Stimulated activated CD4-positive, alpha-beta T cell treated with anti-CD3 and anti-CD28 coated beads, TNF-alpha, amount 100 ng/mL, for 48 hours (primary cell): Measurements from ENCODE around the gene MYL12A.
A peak's percentile ranks its signal among the peaks of the same experiment; 100 is the strongest.
"Not testable (repeated sequence)": the region's sequence is repeated elsewhere in the genome, so short reads cannot be mapped to it uniquely, and the experiment has no call there.

Source experiments
- DNase-seq, 3 donors: peaks; one replicate each; pipeline ENCODE4 v3.0.0-alpha.2; 2020; ENCODE audit warnings: low read depth in 3 of 3

Gene MYL12A

DNA sequence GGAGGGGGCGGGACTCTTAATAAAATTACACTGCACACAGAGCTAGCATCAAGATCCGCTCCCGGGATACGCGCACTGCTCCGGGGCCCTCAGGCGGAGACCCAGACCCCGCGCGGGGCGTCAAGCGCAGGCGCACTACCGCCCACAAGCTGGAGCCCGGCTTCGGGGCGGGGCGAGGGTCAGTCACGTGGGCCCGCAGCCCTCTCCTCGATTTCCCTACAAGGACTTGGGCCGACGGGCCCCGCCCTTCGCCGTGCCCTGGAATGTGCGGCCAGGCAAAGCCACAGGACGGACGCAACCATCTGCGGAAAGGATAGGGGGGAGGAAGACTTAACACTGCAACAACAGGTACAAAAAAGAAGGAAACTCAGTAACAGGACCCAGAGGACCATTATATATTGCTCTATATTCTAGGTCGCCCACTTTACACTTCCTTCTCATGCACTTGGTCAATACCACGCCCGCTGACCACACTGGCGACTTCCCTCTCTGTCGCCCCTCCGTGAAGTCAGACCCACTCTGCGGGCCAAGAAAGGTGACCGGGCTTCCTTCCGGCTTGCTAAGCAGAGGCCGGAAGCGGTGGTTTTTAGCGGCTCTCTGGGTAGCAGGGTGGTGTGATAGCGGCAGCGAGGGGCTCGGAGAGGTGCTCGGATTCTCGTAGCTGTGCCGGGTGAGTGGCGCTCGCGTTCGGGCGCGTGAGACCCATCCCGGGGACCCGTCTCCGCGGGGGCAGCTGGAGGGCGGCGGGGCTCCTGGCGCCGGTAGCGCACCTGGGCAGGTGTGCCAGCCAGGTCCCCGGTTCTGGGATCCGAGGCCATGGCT, at the start of gene MYL12A:
Gene MYL12A (plus strand): TSS at position 562 of the 822 bp plus-strand sequence. CDS start 5,447 bp downstream, outside the sequence.
- DNase-seq: peak; percentile 94 to 96 (median 96)

DNA sequence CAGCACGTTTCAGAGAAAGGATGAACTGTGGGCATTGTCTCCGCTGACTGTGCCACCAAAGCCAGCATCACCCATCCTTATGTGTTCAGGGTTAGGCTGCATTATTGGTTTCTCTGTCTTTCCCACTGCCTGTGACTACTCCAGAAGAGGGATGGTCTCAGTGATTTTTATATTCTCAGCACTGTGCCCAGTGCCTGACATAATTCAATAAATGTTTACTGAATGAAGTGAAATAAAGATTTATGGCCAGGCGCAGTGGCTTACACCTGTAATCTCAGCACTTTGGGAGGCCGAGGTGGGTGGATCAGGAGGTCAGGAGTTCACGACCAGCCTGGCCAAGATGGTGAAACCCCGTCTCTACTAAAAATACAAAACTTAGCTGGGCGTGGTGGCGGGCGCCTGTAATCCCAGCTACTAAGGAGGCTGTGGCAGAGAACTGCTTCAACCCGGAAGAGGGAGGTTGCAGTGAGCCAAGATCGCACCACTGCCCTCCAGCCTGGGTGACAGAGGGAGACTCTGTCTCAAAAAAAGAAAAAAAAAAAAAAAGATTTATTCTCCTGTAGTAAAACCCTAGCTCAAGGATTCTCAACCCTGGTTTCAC, 49.2 kb upstream of the MYL12A start:
- not testable (repeated sequence) for DNase-seq

DNA sequence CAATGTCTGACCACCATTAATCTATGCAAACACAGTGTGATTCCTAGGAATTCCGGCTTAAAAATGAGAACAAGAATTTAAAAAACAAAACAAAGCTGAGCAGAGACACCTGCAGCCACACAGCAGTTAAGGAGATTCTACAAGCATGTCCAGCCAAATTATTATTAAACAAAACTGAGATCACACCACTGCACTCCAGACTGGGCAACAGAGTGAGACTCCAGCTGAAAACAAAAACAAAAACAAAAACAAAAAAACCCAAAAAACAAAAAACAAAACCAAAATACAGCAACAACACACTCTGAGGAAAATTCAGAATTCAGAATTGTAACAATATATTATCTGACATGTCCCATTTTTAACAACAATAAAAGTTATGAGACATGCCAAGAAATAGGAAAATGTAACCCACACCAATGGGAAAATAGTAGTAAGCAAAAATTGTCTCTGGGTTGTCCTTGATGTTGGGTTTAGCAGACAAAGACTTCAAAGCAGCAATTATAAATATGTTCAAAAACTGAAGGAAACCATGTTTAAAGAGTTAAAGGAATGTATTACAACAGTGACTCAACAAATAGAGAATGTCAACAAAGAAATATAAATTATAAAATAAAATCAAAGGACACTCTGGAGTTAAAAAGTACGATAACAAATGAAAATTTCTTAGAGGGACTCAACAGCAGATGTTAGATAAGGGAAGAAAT, 47.5 kb upstream of the MYL12A start:
- no peak for DNase-seq

DNA sequence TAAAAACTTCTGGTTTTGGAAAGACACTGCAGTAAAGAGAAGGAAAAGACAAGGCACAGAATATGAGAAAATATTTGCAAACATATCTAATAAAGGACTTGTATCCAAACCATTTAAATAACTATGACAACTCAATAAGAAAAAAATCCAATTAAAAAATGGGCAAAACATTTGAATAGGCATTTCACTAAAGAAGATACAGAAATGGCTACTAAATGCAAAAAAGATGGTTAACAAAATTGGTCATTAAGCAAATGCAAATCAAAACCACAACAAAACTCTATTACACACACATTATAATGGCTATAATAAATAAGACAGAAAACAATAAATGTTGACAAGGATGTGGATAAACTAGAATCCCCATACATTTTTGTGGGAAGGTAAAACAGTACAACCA, 42.4 kb upstream of the MYL12A start:
- DNase-seq: no peak

DNA sequence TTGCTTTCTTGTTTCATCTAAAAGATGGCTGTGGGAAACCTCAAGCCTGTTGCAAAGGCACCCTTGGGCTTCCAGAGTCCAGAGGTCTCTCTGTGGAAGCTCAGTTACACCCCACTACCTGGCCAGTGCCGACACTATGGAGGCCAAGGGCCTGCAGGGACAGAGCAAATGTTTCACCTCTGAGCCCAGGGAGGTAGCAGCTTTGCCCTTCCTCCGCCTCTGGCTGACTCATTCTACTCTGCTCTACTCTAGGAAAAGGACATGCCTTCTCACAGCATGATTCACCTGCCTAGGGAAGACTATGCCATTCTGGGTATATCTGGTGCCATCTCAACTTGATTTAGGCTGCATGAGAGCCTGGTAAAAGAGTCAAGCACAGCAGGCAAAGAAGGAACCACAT, 40.0 kb upstream of the MYL12A start:
- DNase-seq: no peak

DNA sequence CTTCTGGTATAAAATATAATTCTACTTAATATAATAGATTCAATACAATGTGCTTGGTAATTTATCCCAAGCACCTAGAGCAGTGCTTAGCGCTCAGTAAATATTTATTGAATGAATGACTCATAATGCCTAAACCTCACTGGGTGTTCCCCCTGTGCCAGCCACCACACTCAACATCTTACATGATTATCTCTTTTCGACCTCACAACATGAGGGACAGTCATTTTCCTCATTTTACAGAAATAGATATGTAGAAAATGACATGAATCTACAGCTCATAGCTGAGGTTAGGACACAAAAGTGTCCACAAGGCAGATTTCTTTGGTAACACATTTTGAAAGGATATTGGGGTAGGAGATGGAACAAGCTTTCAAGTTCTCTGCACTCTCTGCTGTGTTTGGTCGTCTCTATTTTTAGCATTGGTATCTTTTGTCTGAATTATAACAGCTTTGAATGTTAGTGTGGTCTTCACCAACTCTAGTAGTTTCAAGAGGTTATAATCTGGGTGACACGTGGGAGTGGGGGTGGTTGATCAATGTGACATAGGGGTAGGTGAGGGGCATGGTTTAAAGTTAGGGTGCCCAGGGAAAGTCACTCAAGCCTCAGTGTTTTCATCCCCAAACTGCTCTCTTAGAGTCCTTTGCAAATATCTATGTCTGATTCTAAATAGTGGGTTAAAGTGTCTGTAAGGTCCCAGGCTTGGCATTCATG, 37.6 kb upstream of the MYL12A start:
- DNase-seq: no peak

DNA sequence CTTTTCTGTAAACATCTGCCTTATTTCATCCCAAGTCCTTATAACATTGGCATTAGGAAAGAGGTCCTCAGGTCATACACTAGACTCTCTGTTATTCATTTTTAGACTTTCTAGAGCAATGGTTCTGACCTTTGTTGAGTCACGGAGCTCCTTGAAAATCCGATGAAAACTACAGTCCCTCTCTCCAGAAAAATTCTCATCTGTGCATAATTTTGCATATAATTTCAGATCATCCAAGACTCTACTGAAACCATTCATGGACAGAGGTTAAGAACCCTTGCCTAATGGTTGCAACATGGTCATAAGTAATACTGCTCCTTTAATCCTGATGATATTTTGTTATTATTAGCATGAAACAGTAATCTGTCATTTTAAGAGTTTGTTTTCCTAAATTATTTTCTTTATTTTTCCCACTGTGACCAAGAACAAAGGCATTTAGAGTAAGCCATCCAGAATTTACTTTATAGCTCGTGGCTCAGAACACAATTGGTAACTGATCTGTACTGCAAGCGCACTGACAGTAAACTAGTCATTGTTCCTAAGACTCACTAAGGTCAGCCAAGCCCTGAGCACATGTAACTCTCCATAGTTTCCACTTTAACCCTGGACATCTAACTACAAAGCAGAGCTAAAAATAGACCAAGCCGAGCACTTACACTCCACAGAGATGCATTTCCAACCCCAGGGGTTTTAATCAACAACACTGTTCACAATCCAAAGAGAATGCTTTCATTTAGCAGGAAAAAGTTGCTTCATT, 36.2 kb upstream of the MYL12A start:
- DNase-seq: no peak

DNA sequence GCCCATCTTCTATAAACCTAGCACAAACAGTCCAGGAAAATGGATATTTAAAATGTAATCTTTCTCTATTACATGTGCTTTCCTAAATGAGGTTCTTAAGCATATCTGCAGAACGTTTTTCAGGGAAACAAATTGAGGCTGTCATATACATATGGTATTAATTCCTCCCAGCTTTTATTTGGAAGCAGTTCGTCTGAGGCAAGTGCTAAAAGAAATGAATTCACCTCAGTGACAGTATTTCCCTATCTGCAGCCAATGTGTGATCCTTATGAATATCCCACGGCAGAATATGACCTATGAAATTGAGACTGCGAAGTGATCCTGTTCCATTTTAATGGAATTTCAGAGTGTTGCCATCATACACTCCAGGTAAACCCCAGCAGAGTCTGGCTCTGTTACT, 34.9 kb upstream of the MYL12A start:
- no peak for DNase-seq

DNA sequence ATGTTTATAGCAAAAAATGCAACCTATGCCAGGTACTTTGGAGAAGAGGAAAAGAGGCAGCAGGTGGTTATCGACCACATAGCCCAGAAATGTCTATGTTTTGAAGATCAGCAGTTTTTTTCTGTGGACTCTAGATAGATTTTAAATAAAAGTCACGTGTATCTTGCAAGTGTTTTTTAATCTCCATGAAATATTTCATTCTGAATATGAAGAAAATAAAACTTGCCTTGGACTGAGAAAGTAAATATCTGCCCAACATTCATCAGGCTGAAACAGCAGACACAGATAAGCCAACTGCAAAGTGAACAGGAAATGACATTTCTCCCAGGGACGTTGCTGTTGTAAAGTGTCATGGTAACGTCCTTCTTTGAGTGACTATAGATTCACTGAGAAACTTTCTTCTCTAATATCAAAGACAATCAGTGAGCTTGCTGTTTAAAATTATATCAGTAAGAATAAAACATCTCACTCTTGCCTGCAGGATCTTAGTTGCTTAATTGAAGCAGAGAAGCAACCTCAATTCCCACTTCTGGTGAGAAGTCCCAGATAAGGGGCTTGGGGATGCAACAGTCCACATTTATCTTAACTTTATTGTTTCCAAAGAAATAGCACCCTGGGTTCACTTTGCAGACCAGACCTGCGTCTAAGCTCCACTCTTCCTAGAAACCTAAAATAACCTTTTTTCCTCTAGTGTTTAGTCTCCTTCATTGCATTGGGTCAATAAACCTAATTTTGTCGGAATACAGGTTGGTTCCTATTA, 34.1 kb upstream of the MYL12A start:
- no peak for DNase-seq

DNA sequence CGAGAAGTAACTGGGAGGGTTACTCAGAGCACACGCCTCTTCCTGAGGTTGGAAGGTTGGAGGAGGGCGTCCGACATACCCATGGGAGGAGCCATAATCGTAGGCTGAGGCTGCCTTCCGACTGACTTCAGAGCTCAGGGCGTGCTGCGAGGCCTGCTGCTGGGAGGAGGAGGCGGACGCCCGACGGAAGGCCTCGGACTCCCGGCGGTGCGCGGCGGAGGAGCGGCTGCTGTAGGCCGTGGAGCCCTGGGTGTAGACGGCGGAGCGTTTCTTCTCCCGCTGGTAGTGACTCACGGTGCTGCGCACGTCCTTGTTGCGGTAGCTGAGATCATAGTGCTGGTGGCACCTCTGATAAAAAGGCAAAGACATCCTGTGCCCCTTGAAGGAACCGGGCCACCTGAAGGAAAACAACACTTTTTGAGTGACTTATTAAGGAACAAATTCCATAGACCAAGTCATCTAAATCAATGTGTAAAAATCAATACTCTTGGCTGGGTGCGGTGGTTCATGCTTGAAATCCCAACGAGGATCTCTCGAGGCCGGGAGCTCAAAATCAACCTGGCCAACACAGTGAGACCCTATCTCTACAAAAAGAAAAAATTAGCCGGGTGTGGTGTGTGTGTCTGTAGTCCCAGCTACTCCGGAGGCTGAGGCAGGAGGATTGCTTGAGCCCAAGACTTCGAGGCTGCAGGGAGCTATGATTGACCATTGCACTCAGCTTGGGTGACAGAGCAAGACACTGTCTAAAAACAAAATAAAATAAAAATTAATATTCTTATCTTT, 32.6 kb upstream of the MYL12A start:
- no peak for DNase-seq

DNA sequence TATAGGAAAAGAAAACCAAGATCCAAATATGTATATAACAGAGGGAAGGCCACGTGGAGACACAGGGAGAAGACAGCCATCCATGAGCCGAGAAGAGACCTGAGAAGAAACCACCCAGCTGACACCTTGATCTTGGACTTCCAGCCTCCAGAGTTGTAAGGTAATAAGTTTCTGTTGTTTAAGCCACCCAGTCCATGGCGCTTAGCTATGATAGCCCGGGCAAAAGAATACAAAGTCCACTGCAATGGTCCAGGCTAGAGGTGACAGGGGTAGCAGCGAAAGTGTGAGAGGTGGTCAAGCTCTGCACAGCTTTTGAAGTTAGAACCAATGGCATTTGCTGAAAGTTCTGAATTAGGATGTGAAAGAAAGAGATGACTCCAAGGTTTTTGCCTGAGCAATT, 30.6 kb upstream of the MYL12A start:
- DNase-seq: no peak

DNA sequence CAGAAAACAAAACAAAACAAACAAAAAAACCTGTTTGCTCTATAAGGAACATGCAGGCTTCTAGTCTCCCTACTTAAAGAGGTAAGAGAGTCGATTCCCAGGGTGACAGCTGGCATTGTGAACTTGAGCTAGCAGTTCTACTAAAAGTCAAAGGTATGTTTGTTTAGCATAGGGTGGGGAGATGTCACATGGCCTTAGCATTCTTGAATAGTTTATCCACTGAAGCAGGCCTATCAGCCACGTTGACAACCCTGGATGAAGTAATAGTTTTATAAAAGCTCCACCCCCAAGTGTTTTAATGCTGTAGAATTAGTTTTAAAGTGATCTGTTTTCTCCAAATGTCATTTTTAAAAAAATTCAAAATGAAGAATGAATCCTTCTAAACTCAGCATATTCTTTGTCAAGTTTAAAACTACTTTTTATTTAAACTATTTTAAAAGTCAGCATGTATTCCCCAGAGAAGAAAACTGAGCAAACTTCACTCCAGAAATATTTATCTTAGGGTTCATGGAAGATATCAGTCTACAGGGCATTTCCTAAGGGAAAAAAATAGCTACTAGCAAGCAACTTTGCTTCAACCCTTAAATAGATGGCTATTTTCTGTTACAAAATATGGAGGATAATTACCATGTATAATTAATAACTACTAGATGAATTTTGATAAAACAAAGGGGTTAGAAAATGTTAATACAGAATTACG, 29.5 kb upstream of the MYL12A start:
- DNase-seq: no peak

DNA sequence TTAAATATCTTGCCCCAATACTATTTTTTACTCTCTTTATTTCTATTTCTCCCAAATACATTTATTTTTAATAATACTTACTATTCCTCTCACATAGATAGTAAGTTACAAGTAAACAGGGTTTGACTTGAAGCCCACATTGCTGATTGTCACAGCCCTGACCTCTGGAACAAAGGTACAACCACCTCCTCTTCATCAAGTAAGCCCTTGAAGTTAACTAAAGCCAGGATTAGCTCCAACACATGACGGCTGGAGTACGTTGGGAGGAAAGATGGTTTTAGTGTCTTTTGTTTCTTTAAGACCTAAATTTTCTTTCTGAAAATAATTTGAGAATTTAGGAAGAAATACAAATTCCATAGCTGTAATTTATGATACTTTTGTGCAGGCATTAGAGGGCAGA, 28.8 kb upstream of the MYL12A start:
- no peak for DNase-seq

DNA sequence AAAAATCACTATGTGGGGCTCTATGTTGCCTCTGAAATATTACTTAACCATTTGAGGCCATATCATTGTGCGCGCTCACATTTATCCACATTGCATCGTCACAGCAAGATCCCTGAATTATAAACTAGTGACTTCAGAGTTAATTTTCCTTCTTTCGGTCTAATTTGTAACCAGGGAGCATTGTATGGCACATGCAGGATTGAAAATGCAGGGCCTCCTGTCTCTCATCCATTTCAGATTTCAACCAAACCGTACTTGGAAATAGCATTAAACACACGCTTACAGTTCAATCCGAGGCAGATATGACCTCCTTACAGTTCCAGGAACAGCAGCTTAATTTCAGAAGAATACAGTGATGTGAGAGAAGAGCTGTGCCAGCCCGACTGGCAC, 28.4 kb upstream of the MYL12A start:
- no peak for DNase-seq

DNA sequence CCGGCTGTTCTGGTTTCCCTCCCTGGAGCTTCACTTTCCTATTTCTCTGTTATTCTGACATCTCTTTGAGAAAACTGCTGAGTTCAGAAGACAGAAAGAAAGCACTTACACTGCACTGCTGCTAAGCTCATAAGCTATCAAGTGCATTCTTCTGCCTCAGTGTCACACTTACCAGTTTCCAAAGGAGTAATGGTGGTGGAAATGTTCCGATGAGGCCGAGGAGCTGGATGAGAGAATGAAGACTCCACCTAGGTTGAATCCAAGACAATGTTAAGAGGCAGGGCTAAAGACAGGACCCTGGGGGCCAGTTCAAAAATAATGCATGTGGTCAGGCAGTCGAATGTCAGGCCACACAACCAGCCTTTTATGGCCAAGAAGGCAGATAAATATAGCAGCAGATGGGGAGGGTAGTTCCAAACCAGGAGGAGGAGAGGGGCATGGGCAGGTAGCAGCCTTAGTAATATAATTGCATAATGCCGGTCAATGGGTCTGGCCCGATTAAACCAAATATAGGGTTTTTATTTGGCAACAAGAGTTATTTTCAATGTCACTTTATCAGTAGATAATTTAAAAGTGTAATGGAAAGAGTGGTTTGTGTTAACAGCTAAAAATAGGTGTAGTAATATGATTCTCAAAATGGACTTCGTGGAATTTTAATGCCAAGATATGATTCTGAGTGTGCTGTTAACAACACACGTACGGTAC, 27.8 kb upstream of the MYL12A start, which contains the start of gene MYOM1:
Gene MYOM1 (minus strand): TSS at position 338 of the 705 bp plus-strand sequence. CDS start 4,745 bp downstream, outside the sequence.
- DNase-seq: no peak

DNA sequence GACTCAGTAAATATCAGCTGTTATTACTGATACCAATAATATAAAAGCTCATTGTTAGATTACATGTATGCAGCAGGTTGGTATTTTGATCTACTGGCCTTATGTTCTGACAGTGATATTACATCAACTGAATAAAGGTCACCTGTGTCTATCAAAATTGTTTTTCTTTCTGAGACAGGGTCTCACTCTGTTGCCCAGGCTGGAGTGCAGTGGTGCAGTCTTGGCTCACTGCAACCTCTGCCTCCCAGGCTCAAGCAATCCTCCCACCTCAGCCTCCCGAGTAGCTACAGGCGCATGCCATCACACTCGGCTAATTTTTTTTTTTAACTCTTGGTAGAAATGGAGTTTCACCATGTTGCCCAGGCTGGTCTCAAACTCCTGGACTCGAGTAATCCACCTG, 26.7 kb upstream of the MYL12A start:
- not testable (repeated sequence) for DNase-seq

DNA sequence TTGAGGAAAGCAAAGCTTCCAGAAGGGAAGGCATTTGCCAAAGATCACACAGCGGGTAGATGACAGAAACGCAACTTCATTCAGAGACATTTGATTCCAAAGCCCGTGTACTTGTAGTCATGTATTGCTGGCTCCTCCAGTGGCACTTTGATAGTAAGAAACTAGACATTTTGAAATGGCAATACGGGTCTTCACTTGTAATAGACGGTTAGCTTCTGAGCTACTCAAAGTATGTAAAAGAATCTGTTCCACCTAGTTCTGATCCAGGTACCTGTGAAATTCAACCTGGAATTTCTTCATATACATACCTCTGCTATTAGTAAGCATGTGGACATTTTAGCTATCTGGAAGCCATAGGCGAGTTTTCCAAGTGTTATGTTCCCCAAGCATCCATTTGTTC, 26.1 kb upstream of the MYL12A start:
- DNase-seq: no peak

DNA sequence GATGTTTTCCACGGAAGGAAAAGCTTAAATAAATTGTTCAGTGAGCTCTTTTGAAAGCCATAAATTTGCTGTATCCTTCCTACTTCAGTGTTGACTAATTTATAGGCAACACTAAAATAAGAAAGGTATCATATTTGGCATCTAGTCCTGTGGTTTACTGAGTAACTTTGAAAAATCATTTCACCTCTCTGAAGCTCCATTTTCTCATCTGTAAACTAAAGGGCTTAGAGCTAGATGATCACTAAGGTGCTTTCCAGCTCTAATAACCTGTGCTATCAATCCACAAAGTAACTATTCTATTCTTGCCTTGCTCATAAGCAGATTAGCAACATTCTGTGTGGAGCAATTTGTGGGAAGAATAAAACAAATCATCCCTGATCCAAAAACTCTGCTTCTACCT, 24.2 kb upstream of the MYL12A start:
- no peak for DNase-seq

DNA sequence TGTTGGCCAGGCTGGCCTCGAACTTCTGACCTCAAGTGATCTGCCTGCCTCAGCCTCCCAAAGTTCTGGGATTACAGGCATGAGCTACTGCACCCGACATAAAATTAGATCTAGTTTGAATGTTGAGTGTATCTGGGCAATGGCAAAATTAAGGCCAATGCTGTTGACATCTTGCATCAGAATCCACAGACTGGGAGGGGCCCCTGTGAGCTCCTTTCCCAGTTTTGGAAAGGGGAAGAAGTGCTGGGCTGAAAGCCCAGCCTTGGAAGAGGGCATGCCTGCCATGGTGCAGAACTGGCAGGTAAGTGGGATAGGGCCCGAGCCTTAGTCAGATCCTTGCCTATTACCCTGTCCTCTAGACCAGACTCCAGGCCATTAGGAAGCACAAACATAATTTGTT, 23.4 kb upstream of the MYL12A start:
- no peak for DNase-seq
